ENCODE measurements around the gene PHETA2.

- TF ChIP-seq USF2 (IDR thresholded peaks at IDR 0.05; ENCODE audit: low read depth, low read length) (no peak), RAD21 (IDR thresholded peaks at IDR 0.05; ENCODE audit: low read length) (no peak), POLR2A (IDR thresholded peaks at IDR 0.05; ENCODE audit: low read depth, low read length) (no peak), CTCF (conservative IDR thresholded peaks at IDR 0.05; ENCODE audit: low read depth, low read length) (no peak), BHLHE40 (IDR thresholded peaks at IDR 0.05; ENCODE audit: low read depth, low read length) (no peak), SMC3 (IDR thresholded peaks at IDR 0.05; ENCODE audit: low read depth, low read length) (no peak), NFE2L2 (IDR thresholded peaks at IDR 0.05; ENCODE audit: low read depth, low read length) (no peak), MAFK (IDR thresholded peaks at IDR 0.05; ENCODE audit: low read depth, low read length) (no peak), CEBPB (IDR thresholded peaks at IDR 0.05; ENCODE audit: low read depth, low read length) (no peak)
These were observed 13.6 kb upstream of the PHETA2 start for GRCh38 chr22:42060489-42060888.

All from IMR-90 (cell line).